RWPE1 (cell line): Measurements from ENCODE around the gene CNTN4.

Experiments
- CTCF ChIA-PET: fragments of 350-600 bp; sonication (Branson Sonifier 250); formaldehyde crosslinking; extraction: SDS; loops from one replicate; lab custom pipeline; 2021; lab: Yijun Ruan, JAX
- POLR2A ChIA-PET: fragments of 400-600 bp; formaldehyde crosslinking; extraction: SDS; loops from one replicate; lab custom pipeline; 2020; ENCODE audit warnings: antibody characterized with exemption; ENCODE audit not compliant: low non-redundant PET; lab: Yijun Ruan, JAX
- DNase-seq: peaks from one replicate; pipeline ENCODE4 v3.0.0; 2012; ENCODE audit warnings: low spot score
- H3K27ac ChIP-seq: fragments of 450-650 bp; 2 replicates; pipeline ENCODE4 v1.5.1; 2017
- TF ChIP-seq, protein P1 (sequence below): fragments of 450-650 bp; conservative IDR thresholded peaks from 2 replicates; pipeline ENCODE4 v1.5.1; 2017; ENCODE audit warnings: low read depth, mild to moderate bottlenecking

CNTN4 gene

DNA sequence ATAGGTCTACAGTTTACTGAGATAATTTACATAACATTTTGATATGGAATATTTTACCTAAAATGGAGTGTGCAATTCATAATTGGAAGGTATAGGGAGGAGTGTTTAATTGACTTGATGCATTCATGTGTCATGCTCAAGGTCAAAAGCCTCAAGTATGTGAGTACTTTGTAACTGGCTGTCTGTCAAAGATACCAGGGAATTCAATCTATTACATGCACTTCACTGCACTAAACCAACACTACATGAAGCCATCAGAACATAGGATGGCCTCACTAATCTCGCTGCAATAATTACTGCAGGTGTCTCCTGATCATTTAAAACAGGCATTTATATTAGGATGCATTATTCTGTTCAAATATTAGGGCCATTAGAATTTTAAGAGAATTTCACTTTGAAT, 367.2 kb downstream of the CNTN4 start:
- no peak for DNase-seq
- ChIA-PET CTCF (no interaction called here), POLR2A (no interaction called here)
- no peak overlapping the region for H3K27ac ChIP-seq
- TF ChIP-seq, protein P1, sequence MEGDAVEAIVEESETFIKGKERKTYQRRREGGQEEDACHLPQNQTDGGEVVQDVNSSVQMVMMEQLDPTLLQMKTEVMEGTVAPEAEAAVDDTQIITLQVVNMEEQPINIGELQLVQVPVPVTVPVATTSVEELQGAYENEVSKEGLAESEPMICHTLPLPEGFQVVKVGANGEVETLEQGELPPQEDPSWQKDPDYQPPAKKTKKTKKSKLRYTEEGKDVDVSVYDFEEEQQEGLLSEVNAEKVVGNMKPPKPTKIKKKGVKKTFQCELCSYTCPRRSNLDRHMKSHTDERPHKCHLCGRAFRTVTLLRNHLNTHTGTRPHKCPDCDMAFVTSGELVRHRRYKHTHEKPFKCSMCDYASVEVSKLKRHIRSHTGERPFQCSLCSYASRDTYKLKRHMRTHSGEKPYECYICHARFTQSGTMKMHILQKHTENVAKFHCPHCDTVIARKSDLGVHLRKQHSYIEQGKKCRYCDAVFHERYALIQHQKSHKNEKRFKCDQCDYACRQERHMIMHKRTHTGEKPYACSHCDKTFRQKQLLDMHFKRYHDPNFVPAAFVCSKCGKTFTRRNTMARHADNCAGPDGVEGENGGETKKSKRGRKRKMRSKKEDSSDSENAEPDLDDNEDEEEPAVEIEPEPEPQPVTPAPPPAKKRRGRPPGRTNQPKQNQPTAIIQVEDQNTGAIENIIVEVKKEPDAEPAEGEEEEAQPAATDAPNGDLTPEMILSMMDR: no peak

DNA sequence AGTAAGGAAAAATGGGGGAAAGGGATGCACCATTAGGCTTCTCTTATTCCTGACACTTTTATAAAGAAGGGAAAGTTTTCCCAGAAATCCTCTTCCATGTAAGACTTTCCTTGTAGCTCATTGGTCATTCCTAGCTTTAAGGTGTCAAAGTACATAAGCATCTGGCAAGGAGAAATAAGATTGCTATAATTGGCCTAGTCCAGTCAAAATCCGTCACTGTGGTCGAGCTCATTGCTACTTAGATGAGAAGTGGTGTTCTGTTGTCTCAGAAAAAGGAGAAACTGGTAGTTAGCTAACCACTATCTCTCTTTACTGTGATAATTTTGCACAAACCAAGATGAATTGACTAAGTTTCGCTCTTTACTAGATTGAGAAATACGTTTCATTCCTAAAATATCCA, 370.1 kb downstream of the CNTN4 start:
- no peak overlapping the region for H3K27ac ChIP-seq
- ChIA-PET CTCF (no interaction called here), POLR2A (no interaction called here)
- TF ChIP-seq, protein P1: no peak
- no peak for DNase-seq

DNA sequence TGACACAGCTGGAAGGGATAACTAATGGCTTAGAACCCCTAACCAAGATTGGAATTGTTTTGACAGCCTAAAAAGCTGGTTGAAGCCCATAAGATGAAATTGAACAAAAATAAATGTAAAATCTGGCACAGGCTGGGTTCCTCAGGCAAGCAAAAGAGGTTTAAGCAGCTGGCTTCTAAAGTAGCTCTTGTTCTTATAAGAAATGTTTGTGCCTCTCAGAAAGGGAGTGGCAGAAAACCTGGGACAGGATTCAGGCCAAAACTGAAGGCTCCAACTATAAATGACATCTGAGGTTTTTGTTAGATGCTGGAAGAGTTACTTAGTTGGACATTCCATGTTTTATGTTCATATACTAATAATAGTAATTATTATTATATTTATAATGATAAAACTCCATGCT, 378.3 kb downstream of the CNTN4 start:
- no peak for DNase-seq
- TF ChIP-seq, protein P1: no peak
- ChIA-PET CTCF (interaction anchor here (0.6 kb wide), 1 partner anchor 33 kb away, joined by 5 read pairs; no protein-coding TSS in a partner anchor), POLR2A (no interaction called here)
- H3K27ac ChIP-seq: no peak overlapping the region

DNA sequence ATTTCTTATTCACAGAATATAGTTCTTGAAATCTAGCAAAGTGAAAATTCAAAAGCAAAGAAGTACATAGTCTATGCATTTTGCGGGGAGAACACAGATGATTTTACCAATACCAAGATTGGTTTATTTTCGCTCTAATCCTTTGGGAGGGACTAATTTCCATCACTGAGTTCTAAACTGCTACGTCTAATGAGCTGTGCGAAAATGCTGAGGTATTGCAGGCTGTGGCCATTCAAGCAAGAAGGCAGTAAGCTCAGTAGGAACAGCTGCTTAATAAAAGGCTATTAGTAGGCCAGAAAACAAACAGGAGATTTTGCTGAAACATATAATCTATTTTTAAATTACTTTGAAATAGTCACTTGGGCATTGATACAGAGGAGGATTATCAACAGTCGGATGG, 379.0 kb downstream of the CNTN4 start:
- TF ChIP-seq, protein P1: no peak
- DNase-seq: no peak
- no peak overlapping the region for H3K27ac ChIP-seq
- POLR2A ChIA-PET: no interaction called here
- CTCF ChIA-PET: no interaction called here

DNA sequence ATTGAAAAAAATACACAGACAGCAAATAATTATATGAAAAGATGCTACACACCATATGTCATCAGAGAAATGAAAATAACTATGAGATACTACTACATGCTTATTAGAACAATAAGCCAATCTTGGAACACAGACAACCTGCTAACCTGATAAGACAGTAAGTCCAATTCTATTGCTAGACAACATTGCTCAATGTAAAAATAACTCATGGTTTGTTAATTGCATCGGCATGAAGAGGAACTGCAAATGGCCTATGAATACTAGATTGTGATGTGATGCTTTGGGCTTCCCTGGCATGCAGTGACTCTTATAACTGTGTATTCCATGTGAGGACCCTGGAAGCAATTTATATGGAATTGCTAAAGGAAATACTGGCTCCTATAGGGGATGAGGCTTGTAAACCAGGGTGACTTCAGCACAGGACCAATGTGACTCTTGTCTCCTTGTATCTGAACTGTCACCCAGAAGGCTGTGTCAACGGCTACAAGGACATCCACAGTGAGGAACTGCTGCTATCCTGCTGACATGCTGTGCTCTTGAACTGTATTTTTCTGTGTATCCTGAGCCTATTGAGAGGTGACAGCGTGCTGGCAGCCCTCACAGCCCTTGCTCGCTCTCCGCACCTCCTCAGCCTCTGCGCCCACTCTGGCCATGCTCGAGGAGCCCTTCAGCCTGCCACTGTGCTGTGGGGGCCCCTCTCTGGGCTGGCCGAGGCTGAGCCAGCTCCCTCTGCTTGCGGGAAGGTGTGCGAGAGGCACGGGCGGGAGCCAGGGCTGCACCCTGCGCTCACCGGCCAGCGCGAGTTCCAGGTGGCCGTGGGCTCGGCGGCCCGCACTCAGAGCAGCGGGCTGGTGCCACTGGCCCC, 385.7 kb downstream of the CNTN4 start:
- CTCF ChIA-PET: no interaction called here
- TF ChIP-seq, protein P1: no peak
- POLR2A ChIA-PET: no interaction called here
- no peak for DNase-seq
- no peak overlapping the region for H3K27ac ChIP-seq

DNA sequence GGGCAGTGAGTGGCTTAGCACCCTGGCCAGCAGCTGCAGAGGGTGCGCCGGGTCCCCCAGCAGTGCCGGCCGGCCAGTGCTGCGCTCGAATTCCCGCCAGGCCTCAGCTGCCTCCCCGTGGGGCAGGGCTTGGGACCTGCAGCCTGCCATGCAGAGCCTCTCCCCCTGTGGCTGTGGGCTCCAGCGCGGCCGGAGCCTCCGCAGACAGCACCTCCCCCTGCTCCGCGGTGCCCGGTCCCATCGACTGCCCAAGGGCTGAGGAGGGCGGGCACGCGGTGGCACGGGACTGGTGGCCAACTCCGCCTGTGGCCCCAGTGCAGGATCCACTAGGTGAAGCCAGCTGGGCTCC, 386.3 kb downstream of the CNTN4 start:
- CTCF ChIA-PET: interaction anchor here (0.6 kb wide), 1 partner anchor 70 kb away, joined by 3 read pairs; no protein-coding TSS in a partner anchor
- TF ChIP-seq, protein P1: no peak

More for the DNA sequence above, 386.3 kb downstream of the CNTN4 start:
- POLR2A ChIA-PET: no interaction called here
- no peak for DNase-seq
- H3K27ac ChIP-seq: no peak overlapping the region
